H9 (cell line): ENCODE data around the gene RFX1. TPM values are rescaled to one million over a fixed set of nuclear protein-coding genes. Genes with fewer than 3 reads are reported as not detected.

Experiments used
- DNase-seq: peaks from one replicate; pipeline ENCODE4 v3.0.0-alpha.2; 2017
- H2AFZ ChIP-seq: one replicate; pipeline ENCODE4 v1.6.1; 2013; ENCODE audit warnings: mild to moderate bottlenecking, low read length, control low read depth, moderate library complexity
- H2AK5ac ChIP-seq: 2 replicates; pipeline ENCODE4 v1.6.1; 2013; ENCODE audit warnings: low read length, control low read depth, mixed read lengths; ENCODE audit not compliant: insufficient read length
- H2BK120ac ChIP-seq: one replicate; pipeline ENCODE4 v1.6.1; 2013; ENCODE audit warnings: low read depth, mild to moderate bottlenecking, low read length, control low read depth, inconsistent platforms; ENCODE audit not compliant: poor library complexity, severe bottlenecking
- H2BK12ac ChIP-seq: 2 replicates; pipeline ENCODE4 v1.6.1; 2013; ENCODE audit warnings: low read length, control low read depth, mixed read lengths, low read depth; ENCODE audit not compliant: insufficient read length
- H2BK15ac ChIP-seq: 2 replicates; pipeline ENCODE4 v1.6.1; 2013; ENCODE audit warnings: low read depth, low read length, control low read depth
- H2BK20ac ChIP-seq: one replicate; pipeline ENCODE4 v1.6.1; 2013; ENCODE audit warnings: low read depth, mild to moderate bottlenecking, low read length, control low read depth, inconsistent platforms; ENCODE audit not compliant: poor library complexity, severe bottlenecking
- H2BK5ac ChIP-seq: 2 replicates; pipeline ENCODE4 v1.6.1; 2013; ENCODE audit warnings: low read length, control low read depth, mixed read lengths; ENCODE audit not compliant: insufficient read length
- H3K14ac ChIP-seq: 2 replicates; pipeline ENCODE4 v1.6.1; 2013; ENCODE audit warnings: low read length, control low read depth; ENCODE audit not compliant: insufficient read depth
- H3K18ac ChIP-seq: 2 replicates; pipeline ENCODE4 v1.6.1; 2013; ENCODE audit warnings: low read depth, mild to moderate bottlenecking, mixed read lengths, low read length, control low read depth; ENCODE audit not compliant: insufficient read length
- H3K23ac ChIP-seq: 2 replicates; pipeline ENCODE4 v1.6.1; 2013; ENCODE audit warnings: low read length, control low read depth, mixed read lengths, low read depth; ENCODE audit not compliant: insufficient read length
- H3K23me2 ChIP-seq: 2 replicates; pipeline ENCODE4 v1.6.1; 2013; ENCODE audit warnings: low read depth, mild to moderate bottlenecking, mixed read lengths, low read length, control low read depth; ENCODE audit not compliant: insufficient read length, poor library complexity, severe bottlenecking
- H3K27ac ChIP-seq: 2 replicates; pipeline ENCODE4 v1.5.1; 2013; ENCODE audit warnings: low read length, control low read depth, mixed read lengths, low read depth; ENCODE audit not compliant: insufficient read length
- H3K27me3 ChIP-seq: 2 replicates; pipeline ENCODE4 v1.6.1; 2013; ENCODE audit warnings: low read length, control low read depth, inconsistent platforms; ENCODE audit not compliant: insufficient read depth
- H3K4ac ChIP-seq: 2 replicates; pipeline ENCODE4 v1.6.1; 2013; ENCODE audit warnings: low read depth, mild to moderate bottlenecking, control low read depth, inconsistent platforms, low read length, moderate library complexity
- H3K4me1 ChIP-seq: 2 replicates; pipeline ENCODE4 v1.6.1; 2013; ENCODE audit warnings: low read length, control low read depth, inconsistent platforms; ENCODE audit not compliant: insufficient read depth
- H3K4me2 ChIP-seq: 2 replicates; pipeline ENCODE4 v1.6.1; 2013; ENCODE audit warnings: low read length, control low read depth, mixed read lengths; ENCODE audit not compliant: insufficient read length, insufficient read depth
- H3K56ac ChIP-seq: 2 replicates; pipeline ENCODE4 v1.6.1; 2013; ENCODE audit warnings: low read depth, mild to moderate bottlenecking, mixed read lengths, low read length, control low read depth; ENCODE audit not compliant: insufficient read length
- H3K79me1 ChIP-seq: 2 replicates; pipeline ENCODE4 v1.6.1; 2013; ENCODE audit warnings: low read depth, mild to moderate bottlenecking, moderate library complexity, low read length, control low read depth, inconsistent platforms; ENCODE audit not compliant: insufficient read depth, poor library complexity, severe bottlenecking
- H3K79me2 ChIP-seq: 2 replicates; pipeline ENCODE4 v1.6.1; 2013; ENCODE audit warnings: low read length, control low read depth, inconsistent platforms; ENCODE audit not compliant: insufficient read depth
- H3K9ac ChIP-seq: 2 replicates; pipeline ENCODE4 v1.6.1; 2013; ENCODE audit warnings: low read length, control low read depth, mixed read lengths; ENCODE audit not compliant: insufficient read length; ENCODE audit errors: extremely low read depth
- H3K9me3 ChIP-seq: one replicate; pipeline ENCODE4 v1.6.1; 2013; ENCODE audit warnings: low read depth, low read length, inconsistent platforms; ENCODE audit not compliant: control insufficient read depth
- H3T11ph ChIP-seq: one replicate; pipeline ENCODE4 v1.6.1; 2013; ENCODE audit warnings: mild to moderate bottlenecking, low read length, control low read depth, inconsistent platforms
- H4K20me1 ChIP-seq: one replicate; pipeline ENCODE4 v1.6.1; 2013; ENCODE audit not compliant: control insufficient read depth, insufficient read length, insufficient read depth
- H4K5ac ChIP-seq: 2 replicates; pipeline ENCODE4 v1.6.1; 2013; ENCODE audit warnings: low read depth, mild to moderate bottlenecking, mixed read lengths, low read length, control low read depth; ENCODE audit not compliant: insufficient read length
- H4K8ac ChIP-seq: replicated peaks from 2 replicates; pipeline ENCODE4 v1.6.1; 2013; ENCODE audit warnings: low read length, control low read depth, mixed read lengths, low read depth; ENCODE audit not compliant: insufficient read length
- H4K91ac ChIP-seq: 2 replicates; pipeline ENCODE4 v1.6.1; 2013; ENCODE audit warnings: low read depth, mild to moderate bottlenecking, moderate library complexity, mixed read lengths, low read length, control low read depth; ENCODE audit not compliant: insufficient read length
- H3K27ac Mint-ChIP-seq, 3 experiments: 2 replicates in 2 of 3; 3 replicates in 1 of 3; pipeline ENCODE4 v1.8.0; 2020 to 2021; ENCODE audit warnings: mixed read lengths in 3 of 3, mild to moderate bottlenecking in 1 of 3, moderate library complexity in 1 of 3
- H3K27me3 Mint-ChIP-seq: 2 replicates; pipeline ENCODE4 v1.8.0; 2021; ENCODE audit warnings: low read depth, mild to moderate bottlenecking, moderate library complexity, mixed read lengths
- H3K36me3 Mint-ChIP-seq, 3 experiments: 2 replicates in 2 of 3; 3 replicates in 1 of 3; pipeline ENCODE4 v1.8.0; 2020 to 2021; ENCODE audit warnings: low read depth in 3 of 3, mixed read lengths in 3 of 3; ENCODE audit not compliant: insufficient read depth in 1 of 3
- H3K4me1 Mint-ChIP-seq, 2 experiments: 2 replicates each; pipeline ENCODE4 v1.8.0; 2020; ENCODE audit warnings: mixed read lengths in 2 of 2
- H3K4me3 Mint-ChIP-seq, 2 experiments: 2 replicates in 1 of 2; 3 replicates in 1 of 2; pipeline ENCODE4 v1.8.0; 2020 to 2021; ENCODE audit warnings: mild to moderate bottlenecking in 2 of 2, mixed read lengths in 2 of 2, moderate library complexity in 1 of 2
- H3K9me3 Mint-ChIP-seq, 2 experiments: 2 replicates in 1 of 2; 3 replicates in 1 of 2; pipeline ENCODE4 v1.8.0; 2020; ENCODE audit warnings: mild to moderate bottlenecking in 2 of 2, mixed read lengths in 2 of 2, moderate library complexity in 1 of 2
- CTCF ChIP-seq: fragments of 200-600 bp; sonication (generic); conservative IDR thresholded peaks from 3 replicates; pipeline ENCODE4 v1.8.0; 2021; ENCODE audit warnings: antibody characterized with exemption, mild to moderate bottlenecking
- WGBS: extraction: QIAGEN DNeasy Blood & Tissue Kit; methylation state at CpG from one replicate; pipeline ENCODE4 v1.1.7; 2013; ENCODE audit warnings: missing lambda C conversion rate, low lambda C conversion rate, mixed read lengths; ENCODE audit not compliant: insufficient read length; ENCODE audit errors: extremely low coverage; 5-methylcytosine and 5-hydroxymethylcytosine counted together
- total RNA-seq: library from RNA; stranded (reverse); gene quantifications from 2 replicates; pipeline ENCODE4 v1.2.1, GENCODE V29; 2021

The RFX1 gene
- total RNA-seq, 1 experiment from 2014 or later: 21.4 TPM

GRCh38 chr19:13932911-13933393 lies 73.2 kb downstream of the RFX1 start:
- H3K27ac Mint-ChIP-seq: peak overlapping the region in 2 of 3 experiments; percentile 37 to 53; a peak in 2 of 7 replicates
- Histone ChIP-seq H3K79me1 (no peaks in the 10 kb centered on the region), H3K14ac (no peak overlapping the region), H2AK5ac (no peak overlapping the region), H2BK5ac (no peak overlapping the region), H3K27me3 (no peaks in the 10 kb centered on the region), H3K4ac (no peak overlapping the region), H4K5ac (no peak overlapping the region), H2BK12ac (no peak overlapping the region), H2BK120ac (no peak overlapping the region), H3K18ac (no peak overlapping the region), H3T11ph (no peak overlapping the region), H3K23me2 (no peaks in the 10 kb centered on the region), H2BK15ac (no peak overlapping the region), H3K9me3 (no peaks in the 10 kb centered on the region), H3K4me2 (no peak overlapping the region), H4K20me1 (peaks cover 5% of the 10 kb centered on the region), H3K9ac (no peak overlapping the region), H3K23ac (no peak overlapping the region), H3K56ac (no peak overlapping the region), H3K79me2 (no peaks in the 10 kb centered on the region), H3K4me1 (peaks cover 3% of the 10 kb centered on the region; the same call in 1 of the 2 replicates), H4K8ac (no peak overlapping the region), H2BK20ac (no peak overlapping the region), H3K27ac (no peak overlapping the region), H2AFZ (no peak overlapping the region), H4K91ac (no peak overlapping the region)
- H3K36me3 Mint-ChIP-seq: peaks cover 4 to 11% (median 6%) of the 10 kb centered on the region in 3 experiments; a peak in 6 of 7 replicates
- no peak overlapping the region for H3K4me3 Mint-ChIP-seq
- TF ChIP-seq CTCF: no peak
- no peaks in the 10 kb centered on the region; the same call in 1 of the 2 replicates for H3K27me3 Mint-ChIP-seq
- H3K4me1 Mint-ChIP-seq: peaks cover 14 to 29% of the 10 kb centered on the region in 2 experiments
- DNase-seq: no peak
- WGBS: no CpG with 5 or more reads among the region's 42 CpGs
- H3K9me3 Mint-ChIP-seq: no peaks in the 10 kb centered on the region
